Liver (tissue), 9 donors: ENCODE measurements around the gene KIFC3. TPM values are rescaled to one million over a fixed set of nuclear protein-coding genes. Genes with fewer than 3 reads are reported as not detected.

ENCODE experiments used
- DNase-seq: peaks from one replicate; pipeline ENCODE4 v3.0.0-alpha.2; 2017; ENCODE audit warnings: low spot score
- H3K27ac ChIP-seq, 2 donors: one replicate each; pipeline ENCODE4 v1.7.0; 2013; ENCODE audit warnings: inconsistent platforms in 2 of 2, low read length in 2 of 2, control low read depth in 1 of 2, low read depth in 1 of 2, mild to moderate bottlenecking in 1 of 2
- H3K27me3 ChIP-seq, 4 donors: one replicate each; pipeline versions ENCODE4 v1.6.1 to v1.7.0; 2013; ENCODE audit warnings: low read length in 3 of 4, inconsistent platforms in 1 of 4, mild to moderate bottlenecking in 1 of 4, moderate library complexity in 1 of 4; ENCODE audit not compliant: control insufficient read depth in 4 of 4, insufficient read depth in 4 of 4
- H3K36me3 ChIP-seq, 4 donors: one replicate each; pipeline versions ENCODE4 v1.6.1 to v1.7.0; 2013; ENCODE audit warnings: low read length in 3 of 4, mild to moderate bottlenecking in 3 of 4, low read depth in 1 of 4, moderate library complexity in 1 of 4; ENCODE audit not compliant: control insufficient read depth in 4 of 4, insufficient read depth in 3 of 4
- H3K4me1 ChIP-seq, 4 donors: one replicate each; pipeline versions ENCODE4 v1.6.1 to v1.7.0; 2013; ENCODE audit warnings: low read length in 3 of 4, mild to moderate bottlenecking in 3 of 4, moderate library complexity in 1 of 4; ENCODE audit not compliant: control insufficient read depth in 4 of 4, insufficient read depth in 4 of 4
- H3K4me3 ChIP-seq, 3 donors: one replicate each; pipeline versions ENCODE4 v1.6.1 to v1.7.0; 2013; ENCODE audit warnings: low read length in 3 of 3, control low read depth in 1 of 3, low read depth in 1 of 3, mild to moderate bottlenecking in 1 of 3
- H3K9ac ChIP-seq, 2 donors: one replicate each; pipeline ENCODE4 v1.7.0; 2013; ENCODE audit warnings: low read length in 2 of 2, mild to moderate bottlenecking in 2 of 2, moderate library complexity in 2 of 2, control low read depth in 1 of 2, low read depth in 1 of 2
- H3K9me3 ChIP-seq, 4 donors: one replicate each; pipeline versions ENCODE4 v1.6.1 to v1.7.0; 2013; ENCODE audit warnings: low read length in 3 of 4; ENCODE audit not compliant: control insufficient read depth in 4 of 4
- ATF3 ChIP-seq: IDR thresholded peaks from 2 replicates; pipeline ENCODE4 v1.6.1; 2016; ENCODE audit warnings: antibody characterized with exemption
- EGR1 ChIP-seq, 2 donors: IDR thresholded peaks; 2 replicates each; pipeline ENCODE4 v1.6.1; 2016 to 2018; ENCODE audit warnings: antibody characterized with exemption in 2 of 2, low read depth in 2 of 2
- FOXA1 ChIP-seq: IDR thresholded peaks from 2 replicates; pipeline ENCODE4 v1.6.1; 2016; ENCODE audit warnings: antibody characterized with exemption
- FOXA2 ChIP-seq: IDR thresholded peaks from 2 replicates; pipeline ENCODE4 v1.6.1; 2016; ENCODE audit warnings: antibody characterized with exemption
- GABPA ChIP-seq, 2 donors: IDR thresholded peaks in 1 of 2; conservative IDR thresholded peaks in 1 of 2; 2 replicates each; pipeline ENCODE4 v1.6.1; 2016; ENCODE audit warnings: antibody characterized with exemption in 2 of 2, mild to moderate bottlenecking in 1 of 2, moderate library complexity in 1 of 2
- HNF4A ChIP-seq, 2 donors: conservative IDR thresholded peaks; 2 replicates each; pipeline ENCODE4 v1.6.1; 2016; ENCODE audit warnings: antibody characterized with exemption in 2 of 2, mild to moderate bottlenecking in 2 of 2
- HNF4G ChIP-seq: IDR thresholded peaks from 2 replicates; pipeline ENCODE4 v1.6.1; 2016; ENCODE audit warnings: antibody characterized with exemption
- JUND ChIP-seq, 2 donors: IDR thresholded peaks; 2 replicates each; pipeline ENCODE4 v1.6.1; 2016; ENCODE audit warnings: antibody characterized with exemption in 2 of 2
- MAX ChIP-seq: IDR thresholded peaks from 2 replicates; pipeline ENCODE4 v1.6.1; 2016; ENCODE audit warnings: antibody characterized with exemption
- NR2F2 ChIP-seq: IDR thresholded peaks from 2 replicates; pipeline ENCODE4 v1.6.1; 2016; ENCODE audit warnings: antibody characterized with exemption
- REST ChIP-seq: IDR thresholded peaks from 2 replicates; pipeline ENCODE4 v1.6.1; 2016; ENCODE audit warnings: antibody characterized with exemption, mild to moderate bottlenecking
- TAF1 ChIP-seq: conservative IDR thresholded peaks from 2 replicates; pipeline ENCODE4 v1.6.1; 2016; ENCODE audit warnings: antibody characterized with exemption, mild to moderate bottlenecking
- YY1 ChIP-seq: IDR thresholded peaks from 2 replicates; pipeline ENCODE4 v1.6.1; 2016; ENCODE audit warnings: antibody characterized with exemption, mild to moderate bottlenecking
- ZBTB33 ChIP-seq: IDR thresholded peaks from 2 replicates; pipeline ENCODE4 v1.6.1; 2016; ENCODE audit warnings: antibody characterized with exemption
- WGBS: extraction: QIAGEN DNeasy Blood & Tissue Kit; methylation state at CpG from one replicate; pipeline ENCODE4 v1.1.7; 2013; 5-methylcytosine and 5-hydroxymethylcytosine counted together
- polyA plus RNA-seq, 2 donors: library from polyadenylated mRNA; stranded (reverse) in 1 of 2; unstranded in 1 of 2; fragments of 200-250 nt in 1 of 2; fragments of >200 nt in 1 of 2; fragmentation: Nextera tagmentation in 1 of 2; extraction: Ambion mirVana in 1 of 2; gene quantifications; one replicate each; pipeline versions ENCODE4 v1.2.1 to v1.2.3, GENCODE V29; 2013 to 2015
- total RNA-seq, 2 donors: library from RNA; depleted of rRNA; stranded (reverse); fragments of >200 nt; gene quantifications; one replicate each; pipeline ENCODE4 v1.2.3, GENCODE V29; 2014
- donor health status: healthy.
- donor health status: healthy.
- donor health status: healthy.
- donor health status: healthy.
- donor health status: healthy.

The KIFC3 gene
- total and polyA plus RNA-seq, 4 donors, result 16.5 to 103 (median 27.4) TPM

GRCh38 chr16:57843400-57843799 lies 41.1 kb upstream of the KIFC3 start:
- TF ChIP-seq YY1, result no peak
- TF ChIP-seq MAX, result no peak
- TF ChIP-seq FOXA2, result no peak
- TF ChIP-seq GABPA (IDR thresholded peaks at IDR 0.05 in 1 of 2, conservative IDR thresholded peaks at IDR 0.05 in 1 of 2), result no peak
- no peak for TF ChIP-seq EGR1 (IDR thresholded peaks at IDR 0.05; ENCODE audit: low read depth in 2 of 2)
- WGBS, result 96% methylated on average over 1 of the region's 1 CpG
- Histone ChIP-seq H3K27me3 (no peaks in the 10 kb centered on the region), H3K4me3 (no peak overlapping the region), H3K27ac (no peak overlapping the region), H3K9ac (no peak overlapping the region), H3K36me3 (no peaks in the 10 kb centered on the region), H3K9me3 (no peaks in the 10 kb centered on the region), H3K4me1 (peaks cover 2 to 13% (median 8%) of the 10 kb centered on the region in 4 donors)
- DNase-seq, result no peak

GRCh38 chr16:57842601-57843000 lies 40.3 kb upstream of the KIFC3 start:
- H3K36me3 ChIP-seq, result no peaks in the 10 kb centered on the region
- no peak overlapping the region for H3K27ac ChIP-seq
- TF ChIP-seq FOXA2 (no peak), MAX (no peak), REST (no peak), ZBTB33 (no peak), TAF1 (no peak), HNF4G (no peak), HNF4A (conservative IDR thresholded peaks at IDR 0.05) (no peak), JUND (IDR thresholded peaks at IDR 0.05) (no peak), FOXA1 (no peak), ATF3 (no peak), NR2F2 (no peak), EGR1 (IDR thresholded peaks at IDR 0.05; ENCODE audit: low read depth in 2 of 2) (no peak)
- no peak overlapping the region for H3K4me3 ChIP-seq
- H3K4me1 ChIP-seq, result peaks cover 2 to 13% (median 8%) of the 10 kb centered on the region in 4 donors
- H3K9ac ChIP-seq, result no peak overlapping the region
- no peak for DNase-seq
- H3K9me3 ChIP-seq, result no peaks in the 10 kb centered on the region
- H3K27me3 ChIP-seq, result no peaks in the 10 kb centered on the region
- WGBS, result 90% methylated on average over 5 of the region's 5 CpGs
